Hematopoietic multipotent progenitor cell treated with erythropoietin and hydrocortisone succinate and interleukin-3 and kit ligand, for 4 days (in vitro differentiated cells): ENCODE data around the gene PCDHA12.
"Not testable (repeated sequence)": the region's sequence is repeated elsewhere in the genome, so short reads cannot be mapped to it uniquely, and the experiment has no call there.

Experiments
- DNase-seq: peaks from one replicate; pipeline ENCODE4 v3.0.0-alpha.2; 2015

Gene PCDHA12

DNA sequence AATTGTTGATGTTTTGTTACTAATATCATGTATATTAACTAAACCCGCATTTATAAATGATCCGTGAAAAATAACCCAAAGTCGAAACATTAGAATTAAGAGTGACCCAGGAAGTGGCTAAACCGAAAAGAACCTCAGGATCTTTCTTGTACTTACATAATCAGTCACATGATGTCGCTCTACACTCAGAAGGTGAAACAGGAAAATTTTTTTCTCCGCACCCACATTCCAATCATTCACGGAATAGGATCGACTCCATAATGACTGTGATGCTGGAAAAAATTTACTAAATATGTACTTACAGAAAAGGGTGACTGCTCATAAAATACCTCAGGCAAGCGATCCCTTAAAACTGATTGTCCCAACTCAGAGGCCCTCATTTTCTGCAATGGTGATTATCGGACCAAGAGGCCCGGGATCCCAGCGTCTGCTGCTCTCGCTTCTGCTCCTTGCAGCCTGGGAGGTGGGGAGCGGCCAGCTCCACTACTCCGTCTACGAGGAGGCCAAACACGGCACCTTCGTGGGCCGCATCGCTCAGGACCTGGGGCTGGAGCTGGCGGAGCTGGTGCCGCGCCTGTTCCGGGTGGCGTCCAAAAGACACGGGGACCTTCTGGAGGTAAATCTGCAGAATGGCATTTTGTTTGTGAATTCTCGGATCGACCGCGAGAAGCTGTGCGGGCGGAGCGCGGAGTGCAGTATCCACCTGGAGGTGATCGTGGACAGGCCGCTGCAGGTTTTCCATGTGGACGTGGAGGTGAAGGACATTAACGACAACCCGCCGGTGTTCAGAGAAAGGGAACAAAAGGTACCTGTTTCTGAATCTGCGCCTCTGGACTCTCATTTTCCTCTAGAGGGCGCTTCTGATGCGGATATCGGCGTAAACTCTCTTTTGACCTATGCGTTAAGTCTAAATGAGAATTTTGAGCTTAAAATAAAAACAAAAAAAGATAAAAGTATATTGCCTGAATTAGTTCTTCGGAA lies at the start of gene PCDHA12:
TSS of gene PCDHA12 (plus strand) at position 224 of the 981 bp plus-strand sequence. CDS start at position 389, 165 bp downstream.
- DNase-seq, result no peak

DNA sequence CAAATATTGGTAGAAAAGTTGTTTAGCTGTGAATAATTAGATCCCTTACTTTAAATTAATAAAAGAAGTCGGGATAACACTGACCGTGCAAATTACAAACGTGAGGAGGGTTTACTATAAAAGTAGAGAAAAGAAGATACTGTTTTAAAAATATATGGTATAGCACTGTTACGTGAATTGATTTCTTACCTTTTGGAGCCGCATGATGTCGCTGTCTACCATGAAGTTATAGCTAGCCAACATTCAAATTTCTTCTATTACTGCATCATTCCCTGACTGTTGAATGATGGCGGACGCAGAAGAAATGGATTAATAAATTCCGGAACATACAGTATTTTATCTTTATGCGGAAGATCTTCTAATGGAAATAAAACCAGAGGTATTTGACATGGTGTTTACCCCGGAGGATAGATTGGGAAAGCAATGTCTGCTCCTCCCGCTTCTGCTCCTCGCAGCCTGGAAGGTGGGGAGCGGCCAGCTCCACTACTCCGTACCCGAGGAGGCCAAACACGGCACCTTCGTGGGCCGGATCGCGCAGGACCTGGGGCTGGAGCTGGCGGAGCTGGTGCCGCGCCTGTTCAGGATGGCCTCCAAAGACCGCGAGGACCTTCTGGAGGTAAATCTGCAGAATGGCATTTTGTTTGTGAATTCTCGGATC lies 47.3 kb upstream of the PCDHA12 start, which contains the start of gene PCDHA6:
TSS of gene PCDHA6 (plus strand) at position 257 of the 658 bp plus-strand sequence. CDS start at position 389, 132 bp downstream.
- DNase-seq, result no peak

DNA sequence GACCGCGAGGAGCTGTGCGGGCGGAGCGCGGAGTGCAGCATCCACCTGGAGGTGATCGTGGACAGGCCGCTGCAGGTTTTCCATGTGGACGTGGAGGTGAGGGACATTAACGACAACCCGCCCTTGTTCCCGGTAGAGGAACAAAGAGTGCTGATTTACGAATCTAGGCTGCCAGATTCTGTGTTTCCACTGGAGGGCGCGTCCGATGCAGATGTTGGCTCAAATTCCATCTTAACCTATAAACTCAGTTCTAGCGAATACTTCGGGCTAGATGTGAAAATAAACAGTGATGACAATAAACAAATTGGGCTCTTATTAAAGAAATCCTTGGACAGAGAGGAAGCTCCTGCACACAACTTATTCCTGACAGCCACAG lies 46.8 kb upstream of the PCDHA12 start:
- no peak for DNase-seq

- not testable (repeated sequence) for DNase-seq
Measured at GRCh38 chr5:140829511-140830501, 45.3 kb upstream of the PCDHA12 start.

DNA sequence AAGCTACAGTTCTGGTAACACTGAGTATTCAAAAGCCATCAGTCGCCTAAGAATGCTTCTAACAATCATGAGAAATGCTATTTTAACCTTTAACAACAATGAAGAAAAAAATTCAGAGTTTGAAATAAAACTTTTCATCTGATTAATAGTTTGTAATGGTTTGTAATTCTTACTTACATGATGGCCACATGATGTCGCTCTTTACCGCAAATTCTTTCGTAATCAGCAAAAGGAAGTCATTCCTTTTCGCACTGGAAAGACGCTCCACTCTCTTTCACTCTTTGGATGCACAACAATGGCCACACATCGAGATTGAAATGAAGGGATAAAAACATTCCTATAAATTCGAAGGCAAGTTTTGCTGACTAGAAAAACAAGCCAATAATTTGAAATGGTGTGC lies 41.1 kb upstream of the PCDHA12 start, which contains the start of gene PCDHA7:
TSS of gene PCDHA7 (plus strand) at position 277 of the 400 bp plus-strand sequence. CDS start at position 392, 115 bp downstream.
- DNase-seq, result peak; percentile 15

DNA sequence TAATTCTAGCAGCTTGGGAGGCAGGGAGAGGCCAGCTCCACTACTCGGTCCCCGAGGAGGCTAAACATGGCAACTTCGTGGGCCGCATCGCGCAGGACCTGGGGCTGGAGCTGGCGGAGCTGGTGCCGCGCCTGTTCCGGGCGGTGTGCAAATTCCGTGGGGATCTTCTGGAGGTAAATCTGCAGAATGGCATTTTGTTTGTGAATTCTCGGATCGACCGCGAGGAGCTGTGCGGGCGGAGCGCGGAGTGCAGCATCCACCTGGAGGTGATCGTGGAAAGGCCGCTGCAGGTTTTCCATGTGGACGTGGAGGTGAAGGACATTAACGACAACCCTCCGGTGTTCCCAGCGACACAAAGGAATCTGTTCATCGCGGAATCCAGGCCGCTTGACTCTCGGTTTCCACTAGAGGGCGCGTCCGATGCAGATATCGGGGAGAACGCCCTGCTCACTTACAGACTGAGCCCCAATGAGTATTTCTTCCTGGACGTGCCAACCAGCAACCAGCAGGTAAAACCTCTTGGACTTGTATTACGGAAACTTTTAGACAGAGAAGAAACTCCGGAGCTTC lies 40.6 kb upstream of the PCDHA12 start:
- DNase-seq, result not testable (repeated sequence)

- DNase-seq, result no peak
Measured at GRCh38 chr5:140835622-140836510, 39.2 kb upstream of the PCDHA12 start.

DNA sequence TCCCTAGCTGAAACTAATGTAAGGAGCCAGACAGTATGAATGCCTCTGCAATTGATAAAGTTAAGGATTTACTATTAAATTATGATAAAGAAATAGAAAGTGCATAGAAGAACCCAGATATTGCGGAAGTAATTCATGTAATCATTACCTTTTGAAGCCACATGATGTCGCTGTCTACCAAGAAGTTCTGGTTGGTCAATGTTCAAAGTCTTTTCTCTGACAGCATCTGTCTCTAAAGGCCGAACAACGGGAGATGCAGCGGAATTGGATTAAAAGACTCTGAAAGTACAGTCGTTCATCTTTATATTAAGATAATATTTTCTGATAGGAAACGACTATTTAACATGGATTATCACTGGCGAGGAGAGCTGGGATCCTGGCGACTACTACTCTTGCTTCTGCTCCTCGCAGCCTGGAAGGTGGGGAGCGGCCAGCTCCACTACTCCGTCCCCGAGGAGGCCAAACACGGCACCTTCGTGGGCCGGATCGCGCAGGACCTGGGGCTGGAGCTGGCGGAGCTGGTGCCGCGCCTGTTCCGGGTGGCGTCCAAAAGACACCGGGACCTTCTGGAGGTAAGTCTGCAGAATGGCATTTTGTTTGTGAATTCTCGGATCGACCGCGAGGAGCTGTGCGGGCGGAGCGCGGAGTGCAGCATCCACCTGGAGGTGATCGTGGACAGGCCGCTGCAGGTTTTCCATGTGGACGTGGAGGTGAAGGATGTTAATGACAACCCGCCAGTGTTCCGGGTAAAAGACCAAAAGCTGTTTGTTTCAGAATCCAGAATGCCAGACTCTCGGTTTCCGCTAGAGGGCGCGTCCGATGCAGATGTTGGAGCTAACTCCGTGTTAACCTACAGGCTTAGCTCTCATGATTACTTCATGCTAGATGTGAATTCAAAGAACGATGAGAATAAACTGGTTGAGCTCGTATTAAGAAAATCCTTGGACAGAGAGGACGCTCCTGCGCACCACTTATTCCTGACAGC lies 33.8 kb upstream of the PCDHA12 start, which contains the start of gene PCDHA8:
TSS of gene PCDHA8 (plus strand) at position 210 of the 985 bp plus-strand sequence. CDS start at position 345, 135 bp downstream.
- DNase-seq, result peak; percentile 33

DNA sequence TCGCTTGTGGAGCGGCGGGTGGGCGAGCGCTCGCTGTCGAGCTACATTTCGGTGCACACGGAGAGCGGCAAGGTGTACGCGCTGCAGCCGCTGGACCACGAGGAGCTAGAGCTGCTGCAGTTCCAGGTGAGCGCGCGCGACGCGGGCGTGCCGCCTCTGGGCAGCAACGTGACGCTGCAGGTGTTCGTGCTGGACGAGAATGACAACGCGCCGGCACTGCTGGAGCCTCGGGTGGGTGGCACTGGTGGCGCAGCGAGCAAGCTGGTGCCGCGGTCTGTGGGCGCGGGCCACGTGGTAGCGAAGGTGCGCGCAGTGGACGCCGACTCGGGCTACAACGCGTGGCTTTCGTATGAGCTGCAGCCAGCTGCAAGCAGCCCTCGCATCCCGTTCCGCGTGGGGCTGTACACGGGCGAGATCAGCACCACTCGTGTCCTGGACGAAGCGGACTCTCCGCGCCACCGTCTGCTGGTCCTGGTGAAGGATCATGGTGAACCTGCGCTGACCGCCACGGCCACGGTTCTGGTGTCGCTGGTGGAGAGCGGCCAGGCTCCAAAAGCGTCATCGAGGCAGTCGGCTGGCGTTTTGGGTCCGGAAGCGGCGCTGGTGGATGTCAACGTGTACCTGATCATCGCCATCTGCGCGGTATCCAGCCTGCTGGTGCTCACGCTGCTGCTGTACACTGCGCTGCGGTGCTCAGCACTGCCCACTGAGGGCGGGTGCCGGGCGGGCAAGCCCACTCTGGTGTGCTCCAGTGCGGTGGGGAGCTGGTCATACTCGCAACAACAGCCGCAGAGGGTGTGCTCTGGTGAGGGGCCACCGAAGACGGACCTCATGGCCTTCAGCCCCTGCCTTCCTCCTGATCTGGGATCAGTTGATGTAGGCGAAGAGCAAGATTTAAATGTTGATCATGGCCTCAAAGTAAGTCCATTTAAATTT lies 32.0 kb upstream of the PCDHA12 start:
- DNase-seq, result no peak

DNA sequence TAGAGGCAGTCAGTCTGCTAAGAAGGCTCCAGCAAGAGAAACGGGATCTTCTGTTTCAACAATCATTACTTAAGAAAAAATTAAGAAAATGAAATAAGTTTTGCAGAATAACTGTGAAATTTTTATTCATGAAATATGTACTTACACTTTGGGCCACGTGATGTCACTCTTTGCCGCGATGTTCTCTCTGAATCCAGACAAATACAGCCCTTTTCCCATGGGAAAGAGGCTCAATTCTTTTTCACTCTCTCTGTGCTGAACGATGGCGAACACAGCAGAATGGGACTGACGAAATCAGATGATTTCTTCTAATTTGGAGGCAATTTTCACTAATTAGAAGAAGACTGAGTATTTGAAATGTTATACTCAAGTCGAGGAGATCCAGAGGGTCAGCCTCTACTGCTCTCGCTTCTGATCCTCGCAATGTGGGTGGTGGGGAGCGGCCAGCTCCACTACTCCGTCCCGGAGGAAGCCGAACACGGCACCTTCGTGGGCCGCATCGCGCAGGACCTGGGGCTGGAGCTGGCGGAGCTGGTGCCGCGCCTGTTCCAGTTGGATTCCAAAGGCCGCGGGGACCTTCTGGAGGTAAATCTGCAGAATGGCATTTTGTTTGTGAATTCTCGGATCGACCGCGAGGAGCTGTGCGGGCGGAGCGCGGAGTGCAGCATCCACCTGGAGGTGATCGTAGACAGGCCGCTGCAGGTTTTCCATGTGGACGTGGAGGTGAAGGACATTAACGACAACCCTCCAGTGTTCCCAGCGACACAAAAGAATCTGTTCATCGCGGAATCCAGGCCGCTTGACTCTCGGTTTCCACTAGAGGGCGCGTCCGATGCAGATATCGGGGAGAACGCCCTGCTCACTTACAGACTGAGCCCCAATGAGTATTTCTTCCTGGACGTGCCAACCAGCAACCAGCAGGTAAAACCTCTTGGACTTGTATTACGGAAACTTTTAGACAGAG lies 26.7 kb upstream of the PCDHA12 start, which contains the start of gene PCDHA9:
TSS of gene PCDHA9 (plus strand) at position 244 of the 964 bp plus-strand sequence. CDS start at position 358, 114 bp downstream.
- DNase-seq, result not testable (repeated sequence)

- not testable (repeated sequence) for DNase-seq
Measured at GRCh38 chr5:140849831-140850634, 25.1 kb upstream of the PCDHA12 start.

- peak; percentile 12 for DNase-seq
Measured at GRCh38 chr5:140855772-140856674, 19.1 kb upstream of the PCDHA12 start, which contains the start of gene PCDHA10. PCDHA10 (plus strand) TSS chr5:140855897; CDS start chr5:140856049, 152 bp downstream.

GRCh38 chr5:140857177-140857986 lies 17.7 kb upstream of the PCDHA12 start:
- DNase-seq, result no peak

- no peak for DNase-seq
Measured at GRCh38 chr5:140857987-140858240, 17.2 kb upstream of the PCDHA12 start.
